Measurements from ENCODE around the gene FAM13C.

The FAM13C gene

DNA sequence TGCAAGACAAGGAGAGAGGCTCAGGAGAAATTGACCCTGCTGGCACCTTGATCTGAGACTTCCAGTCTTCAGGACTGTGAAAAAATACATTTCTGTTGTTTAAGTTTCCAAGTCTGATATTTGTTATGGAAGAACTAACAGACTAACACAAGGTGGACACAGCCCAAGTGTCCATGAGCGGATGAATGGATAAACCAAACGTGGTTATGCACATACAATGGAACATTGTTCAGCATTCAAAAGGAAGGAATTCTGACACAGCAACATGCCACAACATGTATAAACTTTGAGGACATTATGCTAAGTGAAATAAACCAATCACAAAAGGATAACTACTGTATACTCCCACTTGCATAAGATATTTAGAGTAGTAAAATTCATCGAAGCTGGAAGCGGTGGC, 76.5 kb downstream of the FAM13C start:
- TF ChIP-seq POLR2AphosphoS5 (IDR thresholded peaks at IDR 0.05; ENCODE audit: low read depth, low read length) (no peak), TAF1 (IDR thresholded peaks at IDR 0.05; ENCODE audit: borderline replicate concordance, low read depth, low read length) (no peak), POLR2A (IDR thresholded peaks at IDR 0.05; ENCODE audit: low read depth, low read length) (no peak)
- FAIRE-seq, result no peak
- no peak for DNase-seq (ENCODE audit: insufficient read length)

DNA sequence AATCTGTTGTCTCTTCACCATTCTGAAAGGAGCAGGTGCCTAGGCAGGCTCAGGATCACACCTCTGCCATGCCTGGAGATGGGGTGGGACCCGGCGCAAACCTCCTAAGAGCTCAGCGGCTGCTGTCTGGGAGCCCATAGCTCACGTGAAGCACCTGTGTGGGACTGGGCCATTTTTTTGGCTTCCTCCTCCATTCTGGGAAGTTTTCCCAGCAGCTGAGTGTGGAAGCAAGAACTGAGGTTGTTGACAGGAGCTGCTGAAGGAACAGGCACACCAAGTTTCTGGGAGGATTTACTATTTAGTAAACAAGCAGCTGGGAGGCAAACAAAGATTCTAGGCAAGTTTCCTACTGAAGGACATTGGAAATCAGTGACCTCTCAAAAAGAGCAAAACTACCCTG, 77.3 kb downstream of the FAM13C start:
- FAIRE-seq, result no peak

DNA sequence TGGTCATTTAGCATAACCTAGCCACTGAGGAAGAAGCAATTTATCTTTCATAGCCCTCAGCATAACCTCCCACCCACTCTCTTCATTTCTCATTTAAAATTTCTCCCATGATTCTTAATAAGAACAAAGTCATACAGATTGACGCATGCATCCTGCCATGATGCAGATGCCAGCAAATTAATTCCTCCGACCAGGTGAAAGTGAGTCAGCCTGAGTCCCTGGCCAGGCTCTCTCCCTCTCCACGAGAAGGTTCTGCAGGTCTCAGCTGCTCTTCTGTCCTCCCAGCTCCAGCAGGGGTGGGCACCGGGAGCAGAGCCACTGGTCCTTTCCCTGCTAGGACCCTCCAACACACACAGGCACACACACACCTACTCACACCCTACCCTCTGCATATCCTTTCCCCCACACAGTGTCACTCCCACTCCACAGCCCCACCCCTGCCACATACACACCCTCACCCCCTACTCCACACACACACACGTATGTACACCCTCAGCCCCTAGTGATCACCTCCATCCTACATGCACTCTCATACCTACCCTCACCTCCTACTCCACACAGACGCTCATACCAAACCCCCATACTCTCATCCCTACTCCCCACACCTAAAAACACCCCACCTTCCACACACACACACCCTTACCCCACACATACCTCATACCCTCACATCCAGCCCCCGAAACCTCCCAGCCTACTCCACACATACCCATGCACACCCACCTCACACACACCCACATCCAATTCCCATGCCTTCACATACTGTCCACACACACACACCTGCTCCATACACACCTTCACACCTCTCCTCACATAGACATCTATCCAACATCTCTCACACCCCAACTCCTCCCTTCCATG, 78.0 kb downstream of the FAM13C start:
- no peak for TF ChIP-seq POLR2AphosphoS5 (IDR thresholded peaks at IDR 0.05; ENCODE audit: low read depth, low read length)
- TF ChIP-seq TAF1 (IDR thresholded peaks at IDR 0.05; ENCODE audit: borderline replicate concordance, low read depth, low read length), result no peak
- no peak for TF ChIP-seq POLR2A (IDR thresholded peaks at IDR 0.05; ENCODE audit: low read depth, low read length)
- no peak for DNase-seq (ENCODE audit: insufficient read length)
- FAIRE-seq, result no peak

More for the DNA sequence above, 77.3 kb downstream of the FAM13C start:
- TF ChIP-seq POLR2AphosphoS5 (IDR thresholded peaks at IDR 0.05; ENCODE audit: low read depth, low read length), result no peak
- TF ChIP-seq POLR2A (IDR thresholded peaks at IDR 0.05; ENCODE audit: low read depth, low read length), result no peak
- no peak for TF ChIP-seq TAF1 (IDR thresholded peaks at IDR 0.05; ENCODE audit: borderline replicate concordance, low read depth, low read length)
- DNase-seq (ENCODE audit: insufficient read length), result no peak

DNA sequence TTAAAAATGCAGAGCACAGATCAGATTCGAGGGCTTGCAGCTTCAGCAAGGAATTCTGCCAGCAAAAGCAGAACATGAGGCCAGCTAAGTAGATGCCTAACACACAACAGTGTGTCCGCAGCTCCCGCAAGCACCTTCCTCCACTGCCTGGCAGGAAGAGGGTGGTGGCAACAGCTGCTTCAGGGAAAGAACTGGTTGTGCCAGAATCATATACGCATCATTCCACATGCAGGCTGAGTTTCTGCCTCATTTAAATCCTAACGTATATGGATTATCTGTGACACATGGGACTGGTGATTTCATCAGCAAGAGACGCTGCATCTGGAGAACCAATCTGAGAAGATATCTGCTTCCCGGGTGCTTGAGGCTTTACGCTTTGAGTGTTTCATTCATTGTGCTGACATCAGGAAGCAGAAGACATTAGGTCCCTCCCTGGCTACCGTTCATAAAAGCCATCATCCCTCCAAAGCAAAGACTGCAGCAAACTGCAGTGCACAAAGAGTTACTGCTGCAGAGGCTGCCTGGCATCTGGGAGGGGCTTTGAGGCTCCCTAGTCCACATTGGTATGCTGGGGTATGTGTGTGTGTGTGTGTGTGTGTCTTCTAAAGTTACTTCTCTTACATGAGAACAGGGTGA, 78.8 kb downstream of the FAM13C start:
- FAIRE-seq, result no peak
- TF ChIP-seq POLR2AphosphoS5 (IDR thresholded peaks at IDR 0.05; ENCODE audit: low read depth, low read length) (no peak), TAF1 (IDR thresholded peaks at IDR 0.05; ENCODE audit: borderline replicate concordance, low read depth, low read length) (no peak), POLR2A (IDR thresholded peaks at IDR 0.05; ENCODE audit: low read depth, low read length) (no peak)
- no peak for DNase-seq (ENCODE audit: insufficient read length)

DNA sequence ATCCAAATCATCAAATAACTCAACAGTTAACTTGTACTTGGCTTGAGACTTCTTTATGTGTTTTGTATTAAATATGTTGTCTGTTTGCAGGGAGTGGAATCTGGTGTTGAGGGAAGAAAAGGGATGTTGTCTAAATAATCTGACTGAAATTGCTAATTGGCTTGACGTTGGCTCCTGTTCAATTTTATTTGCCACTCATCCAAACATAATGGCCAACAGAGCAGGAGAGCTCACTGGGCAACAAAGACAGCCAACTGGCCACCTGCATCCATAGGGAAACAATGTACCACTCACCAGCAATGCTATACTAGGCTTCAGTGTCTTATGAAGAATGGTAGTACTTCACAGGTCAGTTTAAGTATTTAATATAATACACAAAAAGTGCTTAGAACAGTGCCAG, 80.5 kb downstream of the FAM13C start:
- TF ChIP-seq POLR2A (IDR thresholded peaks at IDR 0.05; ENCODE audit: low read depth, low read length) (no peak), POLR2AphosphoS5 (IDR thresholded peaks at IDR 0.05; ENCODE audit: low read depth, low read length) (no peak), TAF1 (IDR thresholded peaks at IDR 0.05; ENCODE audit: borderline replicate concordance, low read depth, low read length) (no peak)
- FAIRE-seq (no peak), DNase-seq (ENCODE audit: insufficient read length) (no peak)

DNA sequence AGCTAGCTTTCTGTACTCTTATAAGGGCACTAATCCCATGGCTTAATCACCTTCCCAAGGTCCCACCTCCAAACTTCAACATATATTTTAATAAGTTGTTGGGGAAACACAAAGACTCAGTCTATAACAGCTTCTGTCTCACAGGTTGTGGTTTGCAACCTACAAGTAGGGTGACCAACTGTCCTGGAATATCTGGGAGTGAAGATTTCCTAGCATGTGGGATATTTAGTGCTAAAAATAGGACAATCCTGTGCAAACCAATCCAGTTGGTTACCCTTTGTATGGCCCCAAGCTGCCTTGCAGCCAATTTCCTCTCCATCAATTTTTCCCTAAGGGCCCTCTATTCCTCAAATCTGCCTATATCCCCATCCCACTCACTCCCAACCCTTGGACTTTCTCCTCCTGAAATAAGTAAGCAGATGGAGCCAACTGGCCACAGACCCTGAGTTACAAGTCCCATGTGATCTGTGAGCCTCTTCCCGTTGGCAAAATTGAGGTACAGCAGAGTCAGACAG, 82.3 kb downstream of the FAM13C start:
- no peak for DNase-seq (ENCODE audit: insufficient read length)
- no peak for TF ChIP-seq POLR2A (IDR thresholded peaks at IDR 0.05; ENCODE audit: low read depth, low read length)
- TF ChIP-seq POLR2AphosphoS5 (IDR thresholded peaks at IDR 0.05; ENCODE audit: low read depth, low read length), result no peak
- no peak for TF ChIP-seq TAF1 (IDR thresholded peaks at IDR 0.05; ENCODE audit: borderline replicate concordance, low read depth, low read length)
- no peak for FAIRE-seq

DNA sequence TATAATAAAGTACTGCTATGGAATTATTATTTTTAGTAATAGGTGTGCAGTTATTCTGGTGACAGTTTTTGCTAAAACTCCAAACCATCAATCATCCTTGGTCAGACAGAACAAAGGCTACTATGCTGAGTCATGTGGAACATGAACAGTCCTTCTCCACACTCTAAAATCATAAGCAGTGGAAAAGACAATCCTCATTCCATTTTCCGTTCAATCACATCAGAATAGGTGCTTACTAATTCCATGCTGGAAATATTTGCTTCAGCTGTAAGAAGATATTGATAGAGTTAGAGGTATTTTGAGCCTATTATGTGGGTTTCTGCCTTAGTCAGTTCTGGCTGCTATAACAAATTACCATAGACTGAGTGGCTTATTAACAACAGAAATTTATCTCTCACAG, 82.9 kb downstream of the FAM13C start:
- no peak for TF ChIP-seq POLR2AphosphoS5 (IDR thresholded peaks at IDR 0.05; ENCODE audit: low read depth, low read length)
- no peak for TF ChIP-seq POLR2A (IDR thresholded peaks at IDR 0.05; ENCODE audit: low read depth, low read length)
- TF ChIP-seq TAF1 (IDR thresholded peaks at IDR 0.05; ENCODE audit: borderline replicate concordance, low read depth, low read length), result no peak
- FAIRE-seq (no peak), DNase-seq (ENCODE audit: insufficient read length) (no peak)

DNA sequence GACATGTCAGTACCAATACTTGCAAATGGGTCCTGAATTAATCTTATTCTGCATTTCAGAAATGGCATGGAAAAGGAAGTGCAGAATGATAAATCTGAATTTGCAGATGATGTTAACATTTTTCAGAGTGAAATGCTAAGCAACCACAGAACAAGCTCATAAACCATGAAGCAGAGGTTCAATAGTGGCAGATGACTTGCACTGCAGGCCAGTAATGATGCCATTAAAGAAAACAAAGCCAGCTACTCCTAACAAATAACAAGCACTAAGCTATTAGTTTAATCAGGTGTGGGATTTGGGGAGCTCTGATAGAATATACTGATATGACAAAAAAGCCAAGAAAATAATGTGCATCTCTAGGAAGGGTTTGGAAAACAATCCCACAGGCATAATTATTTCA, 85.4 kb downstream of the FAM13C start:
- FAIRE-seq, result no peak
- no peak for DNase-seq (ENCODE audit: insufficient read length)
- TF ChIP-seq POLR2AphosphoS5 (IDR thresholded peaks at IDR 0.05; ENCODE audit: low read depth, low read length), result no peak
- TF ChIP-seq TAF1 (IDR thresholded peaks at IDR 0.05; ENCODE audit: borderline replicate concordance, low read depth, low read length), result no peak
- no peak for TF ChIP-seq POLR2A (IDR thresholded peaks at IDR 0.05; ENCODE audit: low read depth, low read length)

DNA sequence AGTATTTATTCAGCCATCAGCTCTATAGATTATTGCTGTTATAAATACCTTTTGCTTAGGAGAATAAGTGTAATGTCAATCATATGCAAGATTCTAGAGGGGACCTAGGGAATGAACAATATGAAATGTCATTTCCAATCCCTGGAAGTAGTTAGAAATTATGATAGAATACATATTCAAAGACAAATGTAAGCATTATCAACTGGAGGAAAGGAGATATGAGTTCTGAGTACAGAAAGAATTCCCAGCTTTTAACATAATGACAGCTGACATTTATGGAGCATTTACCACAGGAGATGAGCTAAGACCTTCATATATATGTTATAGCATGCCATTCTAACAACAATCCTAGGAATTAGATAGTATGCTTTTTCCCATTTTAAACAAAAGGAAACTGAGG, 86.2 kb downstream of the FAM13C start:
- no peak for FAIRE-seq
- TF ChIP-seq TAF1 (IDR thresholded peaks at IDR 0.05; ENCODE audit: borderline replicate concordance, low read depth, low read length) (no peak), POLR2AphosphoS5 (IDR thresholded peaks at IDR 0.05; ENCODE audit: low read depth, low read length) (no peak), POLR2A (IDR thresholded peaks at IDR 0.05; ENCODE audit: low read depth, low read length) (no peak)
- DNase-seq (ENCODE audit: insufficient read length), result no peak

DNA sequence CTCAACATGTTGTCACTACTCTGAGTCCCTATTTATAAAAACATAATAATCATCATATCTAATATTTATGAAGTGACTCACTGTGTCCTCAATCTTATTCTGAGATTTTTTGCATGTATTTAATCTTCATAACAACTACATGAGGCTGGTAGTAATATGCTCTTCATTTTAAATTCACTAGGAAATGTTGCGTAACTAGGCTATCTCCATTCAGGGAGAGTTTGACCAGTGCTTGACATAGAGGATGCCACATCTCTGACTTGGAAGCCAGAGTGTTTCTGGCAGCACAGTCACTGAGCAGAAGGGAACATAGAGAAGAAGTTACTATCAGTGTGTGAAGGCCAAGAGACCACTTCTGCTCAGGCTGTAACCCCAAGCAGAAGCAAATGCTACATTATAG, 88.9 kb downstream of the FAM13C start:
- TF ChIP-seq TAF1 (IDR thresholded peaks at IDR 0.05; ENCODE audit: borderline replicate concordance, low read depth, low read length), result no peak
- no peak for TF ChIP-seq POLR2A (IDR thresholded peaks at IDR 0.05; ENCODE audit: low read depth, low read length)
- TF ChIP-seq POLR2AphosphoS5 (IDR thresholded peaks at IDR 0.05; ENCODE audit: low read depth, low read length), result no peak
- no peak for FAIRE-seq

DNA sequence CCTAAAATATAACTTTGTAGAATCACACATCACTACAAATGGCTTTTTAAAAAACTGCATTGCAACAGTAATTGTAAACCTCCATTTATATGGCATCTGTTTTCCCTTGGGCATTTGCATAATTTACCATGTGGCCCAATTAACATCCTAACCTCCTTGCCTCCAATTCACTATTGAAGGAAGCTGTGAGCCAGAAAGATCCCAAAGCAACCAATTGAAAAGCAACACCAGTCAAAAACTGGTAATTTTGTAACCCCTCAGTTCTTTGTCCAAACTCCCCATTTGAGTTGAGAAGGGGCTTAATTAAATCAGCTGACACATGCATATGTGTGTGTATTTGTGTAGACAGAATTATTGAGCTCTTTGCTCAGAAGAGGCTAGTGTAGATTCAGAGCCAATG, 90.3 kb downstream of the FAM13C start:
- FAIRE-seq, result no peak
- TF ChIP-seq POLR2A (IDR thresholded peaks at IDR 0.05; ENCODE audit: low read depth, low read length), result no peak
- TF ChIP-seq TAF1 (IDR thresholded peaks at IDR 0.05; ENCODE audit: borderline replicate concordance, low read depth, low read length), result no peak
- TF ChIP-seq POLR2AphosphoS5 (IDR thresholded peaks at IDR 0.05; ENCODE audit: low read depth, low read length), result no peak
- DNase-seq (ENCODE audit: insufficient read length), result no peak

More for the DNA sequence above, 88.9 kb downstream of the FAM13C start:
- DNase-seq (ENCODE audit: insufficient read length), result no peak
